ENCODE data around the gene SALL3. TPM values are rescaled to one million over a fixed set of nuclear protein-coding genes. Genes with fewer than 3 reads are reported as not detected.

SALL3 gene
- not detected in 2 replicates for total RNA-seq

DNA sequence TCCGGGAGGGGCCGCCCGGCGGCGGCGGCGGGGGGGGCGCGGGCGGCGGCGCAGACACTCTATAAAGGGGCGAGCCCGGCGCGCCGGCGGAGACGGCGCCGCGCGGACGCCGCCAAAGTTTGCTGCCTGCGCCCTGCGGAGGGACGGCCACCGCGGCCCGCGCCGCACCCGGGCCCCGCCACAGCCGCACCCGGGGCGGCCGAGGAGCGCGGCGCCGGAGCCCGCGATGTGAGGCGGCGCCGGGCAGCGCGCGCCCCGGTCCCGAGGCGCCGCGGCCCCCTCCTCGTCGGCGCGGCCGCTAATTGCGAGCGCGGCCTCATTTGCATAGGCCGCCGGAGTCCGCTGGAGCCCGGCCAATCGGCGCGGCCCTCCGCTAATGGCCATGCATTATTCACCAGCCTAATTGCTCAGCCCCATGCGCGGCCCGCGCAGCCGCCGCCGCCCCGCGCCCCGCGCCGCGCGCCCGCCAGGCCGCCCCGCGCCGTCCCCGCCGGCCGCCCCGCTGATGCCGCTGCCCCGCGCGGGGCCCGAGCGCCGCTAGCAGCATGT lies at the start of gene SALL3:
SALL3 (plus strand) TSS at position 89 of the 549 bp plus-strand sequence; CDS start at position 546, 457 bp downstream.

Other genes starting within 250 kb of the SALL3 start
- gene ATP9B, start 89.6 kb downstream of the SALL3 start, total RNA-seq: 7.6 and 8.1 TPM in 2 replicates